Cortex of kidney (tissue), 1 donor: Measurements from ENCODE around the gene ATP11A.

Experiments
- DNase-seq: peaks from one replicate; lab custom pipeline; 2025; lab: John Stamatoyannopoulos, UW

ATP11A gene

GRCh38 chr13:112743451-112744167 is 53.8 kb downstream of the ATP11A start:
- DNase-seq = no peak

DNA sequence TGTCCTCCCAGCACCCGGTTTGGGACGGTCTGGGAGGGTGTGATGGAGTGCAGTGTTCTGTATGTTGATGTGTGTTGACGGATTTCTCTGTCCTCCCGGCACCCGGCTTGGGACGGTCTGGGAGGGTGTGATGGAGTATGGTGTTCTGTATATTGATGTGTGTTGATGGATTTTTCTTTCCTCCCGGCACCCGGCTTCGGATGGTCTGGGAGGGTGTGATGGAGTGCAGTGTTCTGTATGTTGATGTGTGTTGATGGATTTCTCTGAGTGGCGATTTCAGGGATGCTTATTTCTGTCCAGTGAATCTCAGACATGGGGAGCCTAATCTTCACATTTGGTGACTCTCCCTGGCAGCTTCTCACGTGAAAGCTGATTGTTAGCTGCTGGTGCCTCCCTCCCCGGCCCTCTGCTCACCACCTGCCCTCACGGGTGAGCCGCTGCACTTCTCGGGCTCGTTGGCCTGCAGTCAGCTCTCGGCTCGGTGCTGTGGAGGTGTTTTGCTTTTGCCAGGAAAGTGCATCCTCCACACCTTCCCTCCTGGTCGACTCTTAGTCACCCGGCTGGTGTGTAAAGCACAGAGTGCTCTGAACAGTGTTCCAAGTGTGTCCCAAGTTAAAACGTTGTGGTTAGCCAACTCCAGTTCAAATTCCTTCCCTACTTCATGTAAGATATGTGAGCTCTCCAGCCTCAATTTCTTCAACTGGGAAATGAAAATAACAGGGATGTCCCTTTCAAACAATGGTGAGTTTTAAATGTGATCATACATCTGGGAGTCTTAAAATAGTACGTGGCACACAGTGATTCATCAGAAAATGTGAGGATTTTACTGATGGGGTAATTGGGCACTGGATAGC is 54.6 kb downstream of the ATP11A start:
- no peak for DNase-seq

DNA sequence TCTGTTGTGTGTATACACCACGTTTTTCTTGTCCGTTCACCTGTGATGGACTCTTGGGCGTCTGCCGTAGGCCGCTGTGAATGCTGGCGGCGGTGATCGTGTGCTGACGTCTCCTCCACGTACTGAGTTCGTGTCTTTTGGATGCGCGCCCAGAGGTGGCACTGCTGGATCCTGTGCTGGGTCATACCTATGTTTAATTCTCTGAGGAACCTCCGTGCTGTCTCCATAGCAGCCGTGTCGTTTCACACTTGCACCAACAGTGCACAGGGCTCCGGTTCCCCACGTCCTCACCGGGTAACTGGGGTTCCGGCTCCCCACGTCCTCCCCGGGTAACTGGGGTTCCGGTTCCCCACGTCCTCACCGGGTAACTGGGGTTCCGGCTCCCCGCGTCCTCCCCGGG is 56.2 kb downstream of the ATP11A start:
- no peak for DNase-seq

DNA sequence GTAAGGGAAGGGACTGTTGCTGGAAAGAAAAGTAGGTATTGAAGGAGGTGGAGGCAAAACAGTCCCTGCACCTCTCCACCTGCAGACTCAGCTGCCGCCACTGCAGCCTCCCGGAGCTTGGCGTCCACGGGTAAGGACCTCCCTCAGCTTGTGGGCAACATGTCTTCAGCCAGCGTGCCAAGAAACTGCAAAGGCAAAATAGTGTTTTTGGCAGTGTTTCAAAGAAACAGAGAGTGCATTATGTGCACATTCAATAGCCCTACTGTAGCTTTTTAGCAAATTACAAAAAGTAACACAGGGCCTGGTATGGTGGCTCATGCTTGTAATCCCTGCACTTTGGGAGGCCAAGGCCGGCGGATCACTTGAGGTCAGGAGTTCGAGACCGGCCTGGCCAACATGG is 57.4 kb downstream of the ATP11A start:
- DNase-seq = no peak

DNA sequence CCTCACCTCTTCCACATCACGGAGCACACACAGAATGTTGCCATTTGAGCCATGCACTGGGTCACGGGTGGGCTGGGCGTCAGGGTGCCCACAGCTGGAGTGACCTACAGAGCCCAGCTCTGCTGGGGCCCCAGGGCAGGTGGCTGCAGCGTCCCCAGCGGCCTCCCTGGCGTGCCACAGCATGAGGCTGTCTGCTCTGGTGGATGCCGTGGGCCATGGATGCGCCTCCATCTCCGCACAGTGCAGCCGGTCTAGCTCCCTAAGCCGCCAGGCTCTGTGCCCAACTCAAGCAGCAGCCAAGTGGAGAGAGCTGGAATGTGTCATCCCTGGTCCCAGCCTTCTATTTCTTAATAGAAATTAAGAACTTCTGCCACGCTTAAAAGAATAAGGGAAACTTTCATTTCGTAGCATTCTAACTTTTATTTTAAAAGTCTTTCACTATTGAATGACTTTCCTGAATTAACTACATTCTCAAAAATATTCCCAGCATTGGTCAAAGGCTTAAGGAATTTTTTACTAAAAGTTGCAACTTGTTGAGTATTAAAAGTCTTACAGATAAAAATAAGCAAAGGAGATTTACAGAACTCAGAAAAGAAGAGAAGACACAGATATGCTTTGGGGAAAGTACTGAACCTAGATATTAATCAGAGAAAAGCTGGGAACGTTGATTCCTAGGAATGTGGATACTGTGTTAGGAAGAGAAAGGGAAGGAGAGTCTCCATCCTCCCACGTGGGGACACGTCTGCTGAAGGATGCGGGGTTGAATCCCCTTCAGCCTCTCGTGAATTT is 59.3 kb downstream of the ATP11A start:
- no peak for DNase-seq

GRCh38 chr13:112750570-112750969 is 60.7 kb downstream of the ATP11A start:
- DNase-seq = no peak

DNA sequence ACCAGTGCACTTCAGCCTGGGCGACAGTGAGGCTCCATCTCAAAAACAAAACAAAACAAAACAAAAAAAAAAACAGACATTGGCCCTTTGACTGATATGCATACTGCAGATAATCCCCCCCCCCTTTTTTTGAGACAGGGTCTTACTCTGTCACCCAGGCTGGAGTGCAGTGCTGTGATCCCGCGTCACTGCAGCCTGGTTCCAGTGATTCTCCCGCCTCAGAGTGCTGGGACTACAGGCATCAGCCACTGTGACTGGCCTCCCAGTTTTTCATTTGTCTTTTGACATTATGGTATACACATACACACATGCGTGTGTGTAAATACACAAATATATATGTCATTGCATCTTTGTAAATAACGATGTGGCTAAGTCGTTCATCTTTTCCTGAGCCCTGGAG is 61.8 kb downstream of the ATP11A start:
- DNase-seq = no peak

GRCh38 chr13:112752211-112752610 is 62.4 kb downstream of the ATP11A start:
- DNase-seq = no peak

DNA sequence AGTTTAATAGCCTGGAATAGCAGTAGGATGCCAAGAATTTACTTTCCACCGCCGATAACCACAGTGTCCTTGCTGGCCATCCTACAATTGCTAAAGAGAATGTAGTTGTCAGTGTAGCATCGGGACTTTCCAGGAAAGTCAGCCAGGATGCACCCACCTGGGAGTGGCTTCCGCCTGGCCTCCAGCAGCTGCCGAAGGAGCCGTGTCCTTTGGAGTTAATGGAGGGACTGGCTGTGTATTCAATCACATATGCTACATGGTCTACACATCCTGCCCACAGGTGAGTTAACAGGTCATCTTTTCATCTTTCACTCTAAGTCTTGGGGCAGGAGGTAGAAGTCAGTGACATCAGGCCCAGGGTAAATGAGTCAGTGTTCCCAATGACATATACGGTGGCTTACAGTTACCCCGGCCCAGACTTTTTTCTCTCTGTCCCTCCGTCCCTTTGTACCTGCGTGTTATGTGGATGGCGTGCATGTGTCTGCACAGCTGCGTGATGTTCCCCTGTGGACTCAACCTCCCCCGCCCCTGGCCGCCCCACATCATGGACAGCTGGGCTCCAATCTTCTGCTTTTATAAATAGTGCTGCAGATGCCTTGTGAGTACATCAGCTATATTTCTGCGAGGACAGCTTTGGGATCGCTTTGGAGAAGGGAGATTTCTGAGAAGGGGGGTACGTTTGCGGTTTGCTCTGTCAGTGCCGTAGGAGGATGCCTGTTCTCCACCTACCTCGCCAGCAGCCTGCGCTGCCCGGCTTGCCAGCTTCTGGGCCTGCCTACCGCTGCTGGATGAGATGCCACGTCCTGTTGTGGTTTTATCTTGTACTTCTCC is 63.1 kb downstream of the ATP11A start:
- DNase-seq = no peak

DNA sequence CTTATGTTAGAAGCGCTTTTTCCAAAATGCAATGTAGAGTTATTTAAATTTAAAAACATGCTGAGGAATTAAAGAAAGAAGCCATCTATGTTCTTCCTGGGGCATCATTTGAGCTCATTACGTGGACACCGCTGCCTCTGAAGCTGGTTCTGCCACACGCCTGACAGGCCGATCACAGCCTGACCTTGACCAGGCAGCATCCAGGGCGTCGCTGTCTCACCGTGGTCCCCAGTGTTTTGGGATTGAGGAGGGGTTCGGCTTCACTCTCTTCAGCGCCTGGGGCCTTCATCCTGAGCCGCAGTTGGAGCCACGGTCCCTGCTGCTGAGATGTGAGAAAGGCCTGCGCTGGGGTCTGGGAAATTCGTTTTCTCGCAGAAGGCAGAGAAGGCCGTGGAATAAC is 64.0 kb downstream of the ATP11A start:
- no peak for DNase-seq

DNA sequence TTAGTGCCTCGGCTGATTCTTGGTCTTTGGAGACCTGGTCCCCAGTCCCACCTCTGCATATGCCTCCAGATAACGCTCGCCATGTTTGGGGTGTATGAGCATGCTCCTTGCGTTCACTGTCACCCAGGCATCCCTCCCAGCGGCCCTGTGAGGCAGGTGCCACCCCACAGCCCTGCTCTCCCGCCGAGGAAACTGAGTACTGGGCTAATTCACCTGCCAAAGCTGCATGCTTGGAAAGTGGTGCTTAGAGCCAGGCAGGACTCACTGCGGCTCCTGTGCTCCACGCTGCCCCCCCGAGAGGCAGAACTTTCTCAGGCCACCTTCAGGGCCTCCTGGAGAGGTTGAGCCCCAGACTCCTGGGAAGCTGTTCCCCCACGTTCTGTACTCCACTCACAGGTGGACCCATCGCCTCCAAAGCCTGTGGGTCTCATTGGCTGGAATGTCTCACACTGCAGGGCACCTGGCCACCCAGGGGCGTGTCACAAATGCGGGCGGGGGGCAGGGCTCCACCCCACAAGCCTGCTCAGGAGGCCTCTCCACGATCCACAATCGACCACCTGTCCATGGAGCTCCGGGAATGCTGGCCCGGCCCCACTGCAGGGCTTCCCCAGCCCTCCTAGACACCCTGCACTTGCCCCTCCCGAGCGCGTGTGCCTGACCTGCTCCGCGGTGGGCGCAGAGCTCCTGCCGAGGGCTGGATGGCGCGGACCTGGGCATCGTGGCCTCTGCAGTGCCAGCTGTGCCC is 64.6 kb downstream of the ATP11A start:
- no peak for DNase-seq

- DNase-seq = no peak
Observed at GRCh38 chr13:112755331-112755730, 65.5 kb downstream of the ATP11A start.

DNA sequence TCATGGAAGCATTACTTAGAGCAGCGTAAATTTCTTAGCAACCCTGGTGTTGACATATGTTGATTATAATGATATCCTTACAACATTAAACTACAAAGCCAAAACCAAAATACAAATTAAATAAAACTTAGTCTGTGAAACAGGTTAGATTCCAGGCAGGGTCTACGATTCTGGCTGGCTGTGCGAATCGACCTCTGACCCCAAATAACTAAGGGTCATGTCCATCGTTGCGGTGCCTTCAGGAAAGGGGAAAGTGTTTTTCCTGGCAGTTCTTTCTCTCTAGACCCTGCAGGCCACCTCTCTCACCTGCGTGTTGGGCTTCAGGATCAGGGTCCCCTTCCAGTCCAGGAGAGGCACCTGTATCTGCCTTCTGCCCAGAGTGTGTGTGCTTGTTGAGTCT is 66.2 kb downstream of the ATP11A start:
- DNase-seq = no peak

- DNase-seq = no peak
Observed at GRCh38 chr13:112756511-112756966, 66.7 kb downstream of the ATP11A start.

DNA sequence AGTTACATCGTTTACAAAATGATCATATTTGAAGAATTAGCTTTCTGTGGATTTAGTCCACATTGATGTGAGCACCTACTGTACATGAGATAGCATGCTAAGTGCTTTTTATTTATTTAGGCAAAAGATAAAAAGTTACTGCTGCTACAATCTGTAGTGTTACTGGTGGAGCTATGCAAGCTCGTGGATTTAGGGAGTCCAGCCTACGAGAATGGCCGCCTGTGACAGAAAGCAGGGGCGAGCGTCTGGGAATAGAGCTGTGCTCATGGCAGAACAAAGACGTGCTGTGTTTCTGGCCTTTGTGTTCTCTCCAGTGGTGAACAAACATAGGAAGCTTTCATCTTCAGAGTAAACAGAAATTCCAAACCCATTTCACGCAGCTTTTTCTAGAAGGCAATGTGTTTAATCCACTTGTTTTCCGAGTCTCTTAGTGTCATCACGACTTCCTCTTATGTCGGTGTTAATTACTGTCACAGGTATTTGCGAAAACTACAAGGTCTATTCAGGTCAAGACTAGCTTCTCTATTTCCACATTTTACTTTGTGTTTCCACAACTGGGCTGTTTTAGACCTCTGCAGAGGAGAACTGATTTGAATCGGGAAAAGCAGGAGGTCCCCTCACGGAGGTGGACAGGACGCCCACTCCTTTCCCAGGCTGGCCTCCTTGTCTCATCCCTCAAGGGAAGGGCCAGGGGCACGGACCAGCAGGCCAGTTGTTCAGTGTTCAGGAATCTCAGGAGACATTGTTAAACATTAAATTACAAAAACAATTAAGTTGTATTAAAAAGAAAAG is 67.3 kb downstream of the ATP11A start:
- no peak for DNase-seq

DNA sequence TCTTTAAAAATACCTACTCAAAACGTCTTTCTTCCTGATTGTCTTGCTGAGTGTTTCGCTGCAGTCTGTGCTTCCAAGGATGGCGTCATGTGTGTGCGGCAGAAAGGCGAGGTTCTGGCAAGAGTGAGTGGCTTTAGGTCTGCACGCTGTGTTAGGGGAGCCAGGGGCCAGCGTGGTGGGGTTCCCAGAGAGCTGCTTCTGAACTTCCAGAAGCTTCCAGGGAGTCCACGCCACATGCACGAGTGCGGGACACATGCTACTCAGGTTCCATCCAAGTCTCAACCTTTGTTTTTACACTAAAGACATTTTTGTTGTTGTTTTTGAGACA is 67.9 kb downstream of the ATP11A start:
- DNase-seq = no peak

DNA sequence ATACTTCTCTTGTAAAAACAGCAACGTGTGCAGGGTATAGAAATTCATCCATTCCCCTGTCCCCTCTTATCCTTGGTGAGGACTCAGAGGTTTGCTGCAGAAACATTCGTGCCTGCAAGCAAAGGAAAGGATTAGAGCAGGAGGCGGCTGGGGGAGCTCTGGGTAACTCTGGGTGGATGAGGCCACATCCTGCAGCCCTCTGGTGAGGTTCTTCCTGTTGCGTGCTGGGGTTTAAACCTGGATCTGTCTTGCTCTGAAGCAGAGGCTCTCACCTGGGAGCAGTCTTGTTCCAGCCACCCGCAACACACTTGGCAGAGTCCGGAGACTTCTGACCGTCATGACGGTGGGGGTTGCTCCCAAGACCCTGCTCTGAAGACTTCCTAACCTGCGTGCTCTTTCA is 69.2 kb downstream of the ATP11A start:
- DNase-seq = no peak

DNA sequence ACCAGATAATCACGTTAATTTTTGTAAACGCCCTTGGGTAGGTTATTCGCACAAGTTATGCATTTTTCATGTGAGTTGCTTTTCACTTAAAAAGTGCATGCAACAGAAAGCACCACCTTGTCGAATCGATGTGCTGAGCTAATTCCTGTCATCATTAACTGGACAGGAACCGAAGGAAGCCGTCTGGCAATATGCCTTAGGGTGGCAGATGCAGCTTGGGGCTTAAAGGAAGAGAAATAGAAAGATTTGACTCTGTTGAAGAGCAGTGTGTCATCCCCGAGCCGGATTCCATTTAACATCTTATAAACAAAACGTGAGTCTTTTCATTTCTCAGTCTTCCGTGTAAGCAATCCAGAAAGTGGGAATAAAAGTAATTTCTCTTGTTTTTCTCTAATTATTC is 70.0 kb downstream of the ATP11A start:
- DNase-seq = no peak

DNA sequence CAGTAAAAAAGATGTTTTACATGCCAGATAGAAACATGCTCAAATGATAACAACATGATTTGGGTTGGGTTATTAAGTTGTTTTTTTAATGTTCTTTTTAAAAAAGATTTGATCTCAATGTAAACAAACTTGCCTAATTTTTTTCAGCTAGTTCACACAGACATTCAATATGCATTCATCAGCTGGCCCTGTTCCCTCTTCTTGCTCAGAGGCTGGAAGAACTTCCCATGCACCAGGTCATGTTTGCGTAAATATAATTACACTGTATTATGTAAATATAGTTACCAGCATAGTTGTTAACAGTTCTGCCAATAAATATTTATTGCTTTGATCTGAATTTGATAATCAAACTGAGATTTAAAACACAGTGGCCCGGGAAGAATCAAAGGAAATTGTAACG is 70.6 kb downstream of the ATP11A start:
- DNase-seq = no peak

DNA sequence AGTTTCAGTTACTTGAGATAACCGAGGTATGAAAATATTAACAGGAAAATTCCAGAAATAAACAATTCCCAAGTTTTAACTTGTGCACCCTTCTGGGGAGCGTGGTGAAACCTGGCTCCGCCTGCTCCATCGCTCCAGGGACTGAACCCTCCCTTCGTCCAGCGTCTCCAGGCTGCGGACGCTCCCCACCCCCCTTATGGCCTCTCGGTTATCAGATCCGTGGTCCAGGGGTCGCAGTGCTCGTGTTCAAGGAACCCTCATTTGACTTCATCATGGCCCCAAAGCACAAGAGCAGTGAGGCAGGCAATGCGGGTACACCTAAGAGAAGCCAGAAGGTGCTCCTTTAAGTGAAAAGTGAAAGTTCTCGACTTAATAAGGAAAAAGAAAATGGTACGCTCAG is 71.1 kb downstream of the ATP11A start:
- DNase-seq = no peak
